Fibroblast of lung (primary cell): ENCODE results near the gene FARP1. TPM values are rescaled to one million over a fixed set of nuclear protein-coding genes. Genes with fewer than 3 reads are reported as not detected.
A peak's percentile ranks its signal among the peaks of the same experiment; 100 is the strongest.

Experiments used
- DNase-seq, 2 donors: peaks; one replicate each; pipeline versions ENCODE4 v3.0.0 to v3.0.0-alpha.2; 2010; ENCODE audit warnings: low read depth in 2 of 2
- H2AFZ ChIP-seq: 2 replicates; pipeline ENCODE4 v1.5.1; 2012; ENCODE audit warnings: low read length, control low read depth, inconsistent platforms
- H3K27ac ChIP-seq: 2 replicates; pipeline ENCODE4 v1.5.1; 2011; ENCODE audit warnings: low read length, control low read depth; ENCODE audit not compliant: insufficient read depth
- H3K27me3 ChIP-seq: 2 replicates; pipeline ENCODE4 v1.5.1; 2011; ENCODE audit warnings: mild to moderate bottlenecking, low read length; ENCODE audit not compliant: control insufficient read depth, insufficient read depth
- H3K36me3 ChIP-seq: 2 replicates; pipeline ENCODE4 v1.5.1; 2011; ENCODE audit warnings: low read length; ENCODE audit not compliant: control insufficient read depth, insufficient read depth
- H3K4me1 ChIP-seq: 2 replicates; pipeline ENCODE4 v1.5.1; 2011; ENCODE audit warnings: low read length; ENCODE audit not compliant: control insufficient read depth, insufficient read depth; ENCODE audit errors: extremely low read depth
- H3K4me2 ChIP-seq: 2 replicates; pipeline ENCODE4 v1.5.1; 2011; ENCODE audit warnings: low read length, control low read depth; ENCODE audit not compliant: insufficient read depth; ENCODE audit errors: extremely low read depth
- H3K4me3 ChIP-seq, 4 experiments: fragments of 200-600 bp in 1 of 4; sonication (generic) in 1 of 4; replicated peaks in 1 of 4; 2 replicates each; pipeline ENCODE4 v1.5.1; 2011 to 2016; ENCODE audit warnings: low read length in 4 of 4, low read depth in 3 of 4, mild to moderate bottlenecking in 3 of 4, control low read depth in 2 of 4, inconsistent platforms in 1 of 4, mixed read lengths in 1 of 4; ENCODE audit not compliant: insufficient read depth in 1 of 4; ENCODE audit errors: control extremely low read depth in 1 of 4
- H3K79me2 ChIP-seq: 2 replicates; pipeline ENCODE4 v1.5.1; 2012; ENCODE audit warnings: mild to moderate bottlenecking, low read length, inconsistent platforms; ENCODE audit not compliant: control insufficient read depth, insufficient read depth
- H3K9ac ChIP-seq: 2 replicates; pipeline ENCODE4 v1.5.1; 2011; ENCODE audit warnings: mild to moderate bottlenecking, low read length, control low read depth; ENCODE audit not compliant: insufficient read depth
- H3K9me3 ChIP-seq: 2 replicates; pipeline ENCODE4 v1.5.1; 2012; ENCODE audit warnings: low read depth, low read length; ENCODE audit not compliant: control insufficient read depth, insufficient read depth
- H4K20me1 ChIP-seq: 2 replicates; pipeline ENCODE4 v1.5.1; 2011; ENCODE audit warnings: low read length; ENCODE audit not compliant: control insufficient read depth, insufficient read depth; ENCODE audit errors: extremely low read depth
- CTCF ChIP-seq, 2 donors: IDR thresholded peaks in 1 of 2; conservative IDR thresholded peaks in 1 of 2; 1 replicate in 1 of 2; 2 replicates in 1 of 2; pipeline ENCODE4 v1.5.1; 2011 to 2012; ENCODE audit warnings: low read length in 2 of 2, control low read depth in 1 of 2, inconsistent platforms in 1 of 2, low read depth in 1 of 2, mild to moderate bottlenecking in 1 of 2
- EZH2 ChIP-seq: IDR thresholded peaks from 2 replicates; pipeline ENCODE4 v1.5.1; 2012; ENCODE audit warnings: low read length, control low read depth, mild to moderate bottlenecking; ENCODE audit errors: missing control alignments
- polyA plus RNA-seq, 2 donors: library from polyadenylated mRNA; depleted of rRNA in 1 of 2; stranded (reverse) in 1 of 2; unstranded in 1 of 2; fragments of >200 nt; gene quantifications; 2 replicates each; pipeline ENCODE4 v1.2.1, GENCODE V29; 2011 to 2012; ENCODE audit warnings: missing spikeins in 1 of 2
- total RNA-seq: library from RNA; depleted of rRNA; stranded (reverse); fragments of >200 nt; gene quantifications from 2 replicates; pipeline ENCODE4 v1.2.1, GENCODE V29; 2014

The FARP1 gene
- total and polyA plus RNA-seq, 2 donors (not counting 1 experiment from before 2014, with no cell fraction given), result 50.9 to 199 TPM

- H3K9me3 ChIP-seq, result no peaks in the 10 kb centered on the region
- peaks cover 4% of the 10 kb centered on the region for H3K79me2 ChIP-seq
- H3K9ac ChIP-seq, result no peak overlapping the region
- H3K27me3 ChIP-seq, result no peaks in the 10 kb centered on the region
- no peak for TF ChIP-seq CTCF (conservative IDR thresholded peaks at IDR 0.05 in 1 of 2, IDR thresholded peaks at IDR 0.05 in 1 of 2; ENCODE audit: low read depth in 1 of 2, low read length in 2 of 2)
- TF ChIP-seq EZH2, result no peak
- no peak overlapping the region for H3K27ac ChIP-seq
- H4K20me1 ChIP-seq, result no peaks in the 10 kb centered on the region
- peaks cover 9% of the 10 kb centered on the region for H3K4me1 ChIP-seq
- no peak overlapping the region for H3K4me3 ChIP-seq
- no peak overlapping the region for H2AFZ ChIP-seq
- H3K4me2 ChIP-seq, result no peak overlapping the region
- no peaks in the 10 kb centered on the region for H3K36me3 ChIP-seq
- DNase-seq, result no peak
Observed at GRCh38 chr13:98326291-98326690, 183.4 kb downstream of the FARP1 start.

GRCh38 chr13:98327371-98328270 lies 184.7 kb downstream of the FARP1 start:
- Histone ChIP-seq H3K9me3 (no peaks in the 10 kb centered on the region), H3K4me3 (no peak overlapping the region), H3K27ac (no peak overlapping the region), H3K27me3 (no peaks in the 10 kb centered on the region), H2AFZ (no peak overlapping the region), H3K36me3 (no peaks in the 10 kb centered on the region), H3K4me1 (peaks cover 9% of the 10 kb centered on the region), H3K79me2 (peaks cover 4% of the 10 kb centered on the region), H4K20me1 (no peaks in the 10 kb centered on the region), H3K9ac (no peak overlapping the region), H3K4me2 (no peak overlapping the region)
- DNase-seq, result peak; percentile 55 to 88
- TF ChIP-seq CTCF (conservative IDR thresholded peaks at IDR 0.05 in 1 of 2, IDR thresholded peaks at IDR 0.05 in 1 of 2; ENCODE audit: low read depth in 1 of 2, low read length in 2 of 2), result no peak
- no peak for TF ChIP-seq EZH2

GRCh38 chr13:98328511-98328910 lies 185.6 kb downstream of the FARP1 start:
- Histone ChIP-seq H3K27me3 (no peaks in the 10 kb centered on the region), H3K4me2 (no peak overlapping the region), H2AFZ (no peak overlapping the region), H3K9me3 (no peaks in the 10 kb centered on the region), H3K9ac (no peak overlapping the region), H3K36me3 (no peaks in the 10 kb centered on the region), H4K20me1 (no peaks in the 10 kb centered on the region), H3K4me1 (peaks cover 9% of the 10 kb centered on the region), H3K79me2 (peaks cover 4% of the 10 kb centered on the region), H3K4me3 (no peak overlapping the region), H3K27ac (no peak overlapping the region)
- TF ChIP-seq EZH2 (no peak), CTCF (conservative IDR thresholded peaks at IDR 0.05 in 1 of 2, IDR thresholded peaks at IDR 0.05 in 1 of 2; ENCODE audit: low read depth in 1 of 2, low read length in 2 of 2) (no peak)
- no peak for DNase-seq
